Neutrophil (primary cell): ENCODE measurements around the gene KLHL34.

ENCODE experiments used
- H3K27ac ChIP-seq: fragments of 200-600 bp; sonication (generic); 2 replicates; pipeline ENCODE4 v1.5.1; 2016; ENCODE audit warnings: mild to moderate bottlenecking, moderate library complexity
- H3K27me3 ChIP-seq: fragments of 200-600 bp; sonication (generic); 2 replicates; pipeline ENCODE4 v1.6.0; 2016; ENCODE audit warnings: mild to moderate bottlenecking
- H3K36me3 ChIP-seq: fragments of 200-600 bp; sonication (generic); 2 replicates; pipeline ENCODE4 v1.5.1; 2017
- H3K4me1 ChIP-seq, 2 experiments: fragments of 200-600 bp in 1 of 2; sonication (generic) in 1 of 2; 1 replicate in 1 of 2; 2 replicates in 1 of 2; pipeline versions ENCODE4 v1.5.1 to v1.6.1; 2013 to 2016; ENCODE audit warnings: low read depth in 1 of 2, low read length in 1 of 2, mild to moderate bottlenecking in 1 of 2, moderate library complexity in 1 of 2; ENCODE audit not compliant: control insufficient read depth in 1 of 2, insufficient read depth in 1 of 2
- H3K4me3 ChIP-seq, 2 experiments: fragments of 200-600 bp in 1 of 2; sonication (generic) in 1 of 2; 1 replicate in 1 of 2; 2 replicates in 1 of 2; pipeline ENCODE4 v1.5.1; 2013 to 2016; ENCODE audit warnings: low read depth in 1 of 2, low read length in 1 of 2, mild to moderate bottlenecking in 1 of 2, moderate library complexity in 1 of 2
- H3K9me3 ChIP-seq: fragments of 200-600 bp; sonication (generic); 2 replicates; pipeline ENCODE4 v1.5.1; 2016
- CTCF ChIP-seq: fragments of 200-600 bp; sonication (generic); IDR thresholded peaks from 2 replicates; pipeline ENCODE4 v1.5.1; 2016; ENCODE audit warnings: antibody characterized with exemption

The KLHL34 gene

GRCh38 chrX:21612154-21612553, 46.0 kb downstream of the KLHL34 start:
- no peaks in the 10 kb centered on the region for H3K36me3 ChIP-seq
- no peaks in the 10 kb centered on the region for H3K27me3 ChIP-seq
- H3K9me3 ChIP-seq = no peaks in the 10 kb centered on the region
- no peaks in the 10 kb centered on the region for H3K4me1 ChIP-seq
- no peak for TF ChIP-seq CTCF
- no peak overlapping the region for H3K4me3 ChIP-seq
- H3K27ac ChIP-seq = no peak overlapping the region

GRCh38 chrX:21610168-21610567, 48.0 kb downstream of the KLHL34 start:
- Histone ChIP-seq H3K4me3 (no peak overlapping the region), H3K27me3 (no peaks in the 10 kb centered on the region), H3K9me3 (no peaks in the 10 kb centered on the region), H3K27ac (no peak overlapping the region), H3K36me3 (no peaks in the 10 kb centered on the region), H3K4me1 (no peaks in the 10 kb centered on the region)
- no peak for TF ChIP-seq CTCF

GRCh38 chrX:21606002-21606401, 52.1 kb downstream of the KLHL34 start:
- no peak overlapping the region for H3K4me3 ChIP-seq
- no peak for TF ChIP-seq CTCF
- H3K4me1 ChIP-seq = no peaks in the 10 kb centered on the region
- H3K27me3 ChIP-seq = no peaks in the 10 kb centered on the region
- no peaks in the 10 kb centered on the region for H3K36me3 ChIP-seq
- H3K9me3 ChIP-seq = no peaks in the 10 kb centered on the region
- H3K27ac ChIP-seq = no peak overlapping the region
